ENCODE results near the gene HSBP1L1.

HSBP1L1 gene

DNA sequence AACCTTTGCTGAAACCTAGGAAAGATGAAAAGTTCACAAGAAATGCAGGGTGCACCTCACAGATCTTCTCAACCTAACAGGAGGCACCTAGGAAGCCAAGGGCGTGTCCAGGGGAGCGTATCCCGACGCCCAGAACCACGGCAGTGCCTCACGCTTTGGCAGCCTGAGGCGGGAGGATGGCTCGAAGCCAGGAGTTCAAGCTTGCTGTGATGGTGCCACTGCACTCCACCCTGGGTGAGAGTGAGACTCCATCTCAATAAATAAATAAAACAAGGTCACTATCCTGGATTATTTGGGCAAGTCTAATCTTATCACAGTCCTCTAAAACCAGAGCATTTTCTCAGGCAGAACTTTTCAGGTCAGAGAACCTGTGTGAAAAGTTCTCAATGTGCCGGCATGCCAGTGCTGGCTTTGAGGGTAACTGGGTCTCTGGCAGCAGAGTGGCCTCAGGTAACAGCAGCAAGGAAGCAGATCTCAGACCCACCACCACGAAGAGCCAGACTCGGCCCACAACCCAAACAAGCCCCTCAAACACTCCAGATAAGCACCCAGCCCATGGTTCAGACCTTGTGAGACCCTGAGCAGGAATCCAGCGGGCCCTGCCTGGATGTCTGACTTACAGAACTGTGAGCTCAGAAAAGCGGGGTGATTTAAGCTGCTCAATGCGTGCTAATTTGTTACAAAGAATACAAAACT, 11.7 kb downstream of the HSBP1L1 start:
- ATAC-seq (ENCODE audit: low read depth): peak; percentile 71
- H3K9me3 ChIP-seq (ENCODE audit: severe bottlenecking): peaks cover 2% of the 10 kb centered on the region

DNA sequence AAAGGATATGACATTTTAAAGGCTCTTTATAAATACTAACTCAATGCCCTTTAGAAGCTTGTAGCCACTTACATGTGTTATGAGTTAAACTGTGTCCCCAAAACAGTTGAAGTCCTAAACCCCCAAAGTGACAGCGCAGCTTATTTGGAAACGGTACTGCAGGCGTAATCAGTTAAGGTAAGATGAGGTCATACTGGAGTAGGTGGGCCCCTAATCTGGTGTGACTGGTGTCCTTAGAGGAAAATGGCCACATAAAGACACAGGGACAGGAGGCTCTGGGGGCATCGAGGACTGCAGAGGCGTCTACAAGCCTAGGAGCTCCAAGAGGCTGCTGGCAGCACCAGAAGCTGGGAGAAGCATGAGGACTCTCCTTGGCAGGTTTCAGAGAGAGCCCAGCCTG, 15.4 kb downstream of the HSBP1L1 start:
- H3K4me1 ChIP-seq (ENCODE audit: insufficient read depth, poor library complexity, severe bottlenecking): no peaks in the 10 kb centered on the region
- H3K27me3 ChIP-seq (ENCODE audit: insufficient read depth, poor library complexity, severe bottlenecking): no peaks in the 10 kb centered on the region
- H3K27ac ChIP-seq (ENCODE audit: poor library complexity, severe bottlenecking): no peak overlapping the region
- no peak for ATAC-seq (ENCODE audit: low read depth)
- TF ChIP-seq, protein P1, sequence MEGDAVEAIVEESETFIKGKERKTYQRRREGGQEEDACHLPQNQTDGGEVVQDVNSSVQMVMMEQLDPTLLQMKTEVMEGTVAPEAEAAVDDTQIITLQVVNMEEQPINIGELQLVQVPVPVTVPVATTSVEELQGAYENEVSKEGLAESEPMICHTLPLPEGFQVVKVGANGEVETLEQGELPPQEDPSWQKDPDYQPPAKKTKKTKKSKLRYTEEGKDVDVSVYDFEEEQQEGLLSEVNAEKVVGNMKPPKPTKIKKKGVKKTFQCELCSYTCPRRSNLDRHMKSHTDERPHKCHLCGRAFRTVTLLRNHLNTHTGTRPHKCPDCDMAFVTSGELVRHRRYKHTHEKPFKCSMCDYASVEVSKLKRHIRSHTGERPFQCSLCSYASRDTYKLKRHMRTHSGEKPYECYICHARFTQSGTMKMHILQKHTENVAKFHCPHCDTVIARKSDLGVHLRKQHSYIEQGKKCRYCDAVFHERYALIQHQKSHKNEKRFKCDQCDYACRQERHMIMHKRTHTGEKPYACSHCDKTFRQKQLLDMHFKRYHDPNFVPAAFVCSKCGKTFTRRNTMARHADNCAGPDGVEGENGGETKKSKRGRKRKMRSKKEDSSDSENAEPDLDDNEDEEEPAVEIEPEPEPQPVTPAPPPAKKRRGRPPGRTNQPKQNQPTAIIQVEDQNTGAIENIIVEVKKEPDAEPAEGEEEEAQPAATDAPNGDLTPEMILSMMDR (IDR thresholded peaks at IDR 0.05; ENCODE audit: poor library complexity, severe bottlenecking): no peak
- H3K9me3 ChIP-seq (ENCODE audit: severe bottlenecking): peaks cover 2% of the 10 kb centered on the region
- H3K4me3 ChIP-seq (ENCODE audit: severe bottlenecking): no peak overlapping the region
- no peak for DNase-seq (ENCODE audit: low spot score)
- H3K36me3 ChIP-seq (ENCODE audit: low read depth): peaks cover 85% of the 10 kb centered on the region

More for the DNA sequence above, 11.7 kb downstream of the HSBP1L1 start:
- no peak overlapping the region for H3K4me3 ChIP-seq (ENCODE audit: severe bottlenecking)
- no peak for DNase-seq (ENCODE audit: low spot score)
- H3K4me1 ChIP-seq (ENCODE audit: insufficient read depth, poor library complexity, severe bottlenecking): no peaks in the 10 kb centered on the region
- peaks cover 89% of the 10 kb centered on the region for H3K36me3 ChIP-seq (ENCODE audit: low read depth)
- no peak overlapping the region for H3K27ac ChIP-seq (ENCODE audit: poor library complexity, severe bottlenecking)
- TF ChIP-seq, protein P1 (IDR thresholded peaks at IDR 0.05; ENCODE audit: poor library complexity, severe bottlenecking): no peak
- no peaks in the 10 kb centered on the region for H3K27me3 ChIP-seq (ENCODE audit: insufficient read depth, poor library complexity, severe bottlenecking)

DNA sequence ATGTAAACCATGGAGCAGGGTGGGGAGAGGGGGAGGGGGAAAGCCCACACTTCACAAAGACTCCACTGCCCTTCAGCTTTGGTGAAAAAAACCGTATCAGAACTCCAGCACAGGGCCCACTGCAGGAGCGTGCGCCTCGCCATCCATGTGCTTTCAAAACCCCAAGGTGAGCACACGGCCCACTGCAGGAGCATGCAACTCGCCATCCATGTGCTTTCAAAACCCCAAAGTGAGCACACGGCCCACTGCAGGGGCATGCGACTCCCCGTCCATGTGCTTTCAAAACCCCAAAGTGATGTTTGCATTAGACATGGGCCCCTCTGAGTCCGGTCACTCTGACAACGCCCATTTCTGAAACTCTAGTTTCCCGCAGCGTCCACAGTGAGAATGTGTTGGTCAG, 16.1 kb downstream of the HSBP1L1 start:
- Histone ChIP-seq H3K4me1 (ENCODE audit: insufficient read depth, poor library complexity, severe bottlenecking) (no peaks in the 10 kb centered on the region), H3K4me3 (ENCODE audit: severe bottlenecking) (no peak overlapping the region), H3K27ac (ENCODE audit: poor library complexity, severe bottlenecking) (no peak overlapping the region), H3K9me3 (ENCODE audit: severe bottlenecking) (peaks cover 2% of the 10 kb centered on the region), H3K36me3 (ENCODE audit: low read depth) (peaks cover 85% of the 10 kb centered on the region), H3K27me3 (ENCODE audit: insufficient read depth, poor library complexity, severe bottlenecking) (no peaks in the 10 kb centered on the region)
- ATAC-seq (ENCODE audit: low read depth) (no peak), DNase-seq (ENCODE audit: low spot score) (no peak)
- TF ChIP-seq, protein P1 (IDR thresholded peaks at IDR 0.05; ENCODE audit: poor library complexity, severe bottlenecking): no peak

DNA sequence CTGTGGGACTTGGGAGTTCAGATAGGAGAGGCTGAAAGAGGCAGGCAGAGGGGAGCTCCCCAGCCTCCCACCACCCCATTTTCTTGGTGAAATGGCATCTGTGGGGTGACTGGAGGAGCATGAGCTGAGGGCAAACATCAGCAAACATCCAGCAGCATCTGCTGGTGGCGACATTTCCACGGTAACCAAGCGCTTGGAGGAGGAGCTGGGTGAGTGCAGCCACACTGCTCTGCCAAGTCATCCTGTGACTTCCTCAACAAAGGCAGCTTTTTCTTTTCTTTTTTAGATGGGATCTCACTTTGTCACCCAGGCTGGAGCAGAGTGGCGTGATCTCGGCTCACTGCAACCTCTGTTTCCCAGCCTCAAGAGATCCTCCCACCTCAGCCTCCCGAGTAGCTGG, 18.3 kb downstream of the HSBP1L1 start:
- TF ChIP-seq, protein P1 (IDR thresholded peaks at IDR 0.05; ENCODE audit: poor library complexity, severe bottlenecking): no peak
- ATAC-seq (ENCODE audit: low read depth) (no peak), DNase-seq (ENCODE audit: low spot score) (no peak)
- Histone ChIP-seq H3K36me3 (ENCODE audit: low read depth) (peaks cover 78% of the 10 kb centered on the region), H3K27ac (ENCODE audit: poor library complexity, severe bottlenecking) (no peak overlapping the region), H3K9me3 (ENCODE audit: severe bottlenecking) (no peaks in the 10 kb centered on the region), H3K27me3 (ENCODE audit: insufficient read depth, poor library complexity, severe bottlenecking) (no peaks in the 10 kb centered on the region), H3K4me3 (ENCODE audit: severe bottlenecking) (no peak overlapping the region), H3K4me1 (ENCODE audit: insufficient read depth, poor library complexity, severe bottlenecking) (peaks cover 4% of the 10 kb centered on the region)

DNA sequence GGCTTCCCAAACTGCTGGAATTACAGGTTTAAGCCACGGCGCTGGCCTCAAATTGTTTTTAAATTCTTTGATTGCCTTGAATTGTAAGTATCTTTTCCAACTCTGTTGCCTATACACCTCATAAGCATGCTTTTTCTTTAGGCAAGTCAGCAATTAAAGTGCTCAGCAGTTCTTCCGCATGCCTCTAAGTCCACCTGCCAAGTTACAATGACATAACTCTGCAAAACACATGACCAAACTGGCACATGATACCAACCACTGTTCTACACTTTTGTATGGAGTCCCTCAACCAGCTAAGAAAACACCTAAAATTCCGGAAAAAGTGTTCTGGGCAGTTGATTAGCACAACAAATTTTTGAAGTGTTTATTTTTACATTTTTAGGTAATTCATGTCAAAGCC, 18.8 kb downstream of the HSBP1L1 start:
- DNase-seq (ENCODE audit: low spot score): no peak
- Histone ChIP-seq H3K36me3 (ENCODE audit: low read depth) (peaks cover 73% of the 10 kb centered on the region), H3K4me3 (ENCODE audit: severe bottlenecking) (no peak overlapping the region), H3K27me3 (ENCODE audit: insufficient read depth, poor library complexity, severe bottlenecking) (no peaks in the 10 kb centered on the region), H3K27ac (ENCODE audit: poor library complexity, severe bottlenecking) (no peak overlapping the region), H3K4me1 (ENCODE audit: insufficient read depth, poor library complexity, severe bottlenecking) (peaks cover 4% of the 10 kb centered on the region), H3K9me3 (ENCODE audit: severe bottlenecking) (no peaks in the 10 kb centered on the region)
- no peak for ATAC-seq (ENCODE audit: low read depth)
- TF ChIP-seq, protein P1 (IDR thresholded peaks at IDR 0.05; ENCODE audit: poor library complexity, severe bottlenecking): no peak

All from RWPE2 (cell line).